Neuronal stem cell (in vitro differentiated cells): Measurements from ENCODE around the gene AUTS2.

Experiments used
- DNase-seq: peaks from one replicate; pipeline ENCODE4 v3.0.0-alpha.2; 2013; ENCODE audit warnings: low spot score
- H2AFZ ChIP-seq: one replicate; pipeline ENCODE4 v1.6.1; 2013; ENCODE audit warnings: mild to moderate bottlenecking, low read length, inconsistent platforms
- H2AK5ac ChIP-seq: 2 replicates; pipeline ENCODE4 v1.6.1; 2013; ENCODE audit warnings: low read depth, mild to moderate bottlenecking, inconsistent platforms, low read length, moderate library complexity, mixed read lengths
- H2BK120ac ChIP-seq: 2 replicates; pipeline ENCODE4 v1.6.1; 2013; ENCODE audit warnings: low read depth, mild to moderate bottlenecking, inconsistent platforms, low read length, moderate library complexity, mixed read lengths
- H2BK12ac ChIP-seq: one replicate; pipeline ENCODE4 v1.6.1; 2013; ENCODE audit warnings: low read length, inconsistent platforms
- H2BK15ac ChIP-seq: 2 replicates; pipeline ENCODE4 v1.6.1; 2013; ENCODE audit warnings: mild to moderate bottlenecking, low read length, inconsistent platforms, mixed read lengths
- H2BK5ac ChIP-seq: one replicate; pipeline ENCODE4 v1.6.1; 2013; ENCODE audit warnings: inconsistent platforms, mild to moderate bottlenecking, low read length, moderate library complexity
- H3K14ac ChIP-seq: one replicate; pipeline ENCODE4 v1.6.1; 2013; ENCODE audit warnings: low read length, inconsistent platforms
- H3K18ac ChIP-seq: 2 replicates; pipeline ENCODE4 v1.6.1; 2013; ENCODE audit warnings: low read length, inconsistent platforms
- H3K23ac ChIP-seq: 2 replicates; pipeline ENCODE4 v1.6.1; 2013; ENCODE audit warnings: low read depth, mild to moderate bottlenecking, mixed read lengths, low read length, inconsistent platforms; ENCODE audit not compliant: poor library complexity
- H3K27ac ChIP-seq: replicated peaks from 3 replicates; pipeline ENCODE4 v1.5.1; 2013; ENCODE audit warnings: low read length, inconsistent platforms
- H3K27me3 ChIP-seq, 3 experiments: 2 replicates each; pipeline ENCODE4 v1.6.1; 2013; ENCODE audit warnings: low read length in 3 of 3, mild to moderate bottlenecking in 2 of 3, inconsistent platforms in 1 of 3, low read depth in 1 of 3, mixed read lengths in 1 of 3, moderate library complexity in 1 of 3; ENCODE audit not compliant: control insufficient read depth in 3 of 3, insufficient read depth in 3 of 3
- H3K36me3 ChIP-seq, 2 donors: replicated peaks in 1 of 2; 2 replicates each; pipeline ENCODE4 v1.6.1; 2013; ENCODE audit warnings: low read length in 2 of 2; ENCODE audit not compliant: control insufficient read depth in 2 of 2, insufficient read depth in 2 of 2
- H3K4ac ChIP-seq: 2 replicates; pipeline ENCODE4 v1.6.1; 2013; ENCODE audit warnings: inconsistent platforms, mild to moderate bottlenecking, low read length, moderate library complexity
- H3K4me1 ChIP-seq, 2 donors: 1 replicate in 1 of 2; 2 replicates in 1 of 2; pipeline ENCODE4 v1.6.1; 2013; ENCODE audit warnings: low read length in 2 of 2, low read depth in 1 of 2; ENCODE audit not compliant: control insufficient read depth in 2 of 2, insufficient read depth in 1 of 2
- H3K4me2 ChIP-seq: one replicate; pipeline ENCODE4 v1.6.1; 2013; ENCODE audit warnings: mild to moderate bottlenecking, low read length, inconsistent platforms; ENCODE audit not compliant: insufficient read depth, poor library complexity, severe bottlenecking
- H3K4me3 ChIP-seq, 2 donors: 2 replicates each; pipeline ENCODE4 v1.5.1; 2013; ENCODE audit warnings: low read length in 2 of 2, mild to moderate bottlenecking in 2 of 2, inconsistent platforms in 1 of 2, moderate library complexity in 1 of 2
- H3K79me1 ChIP-seq: one replicate; pipeline ENCODE4 v1.6.1; 2013; ENCODE audit warnings: low read depth, mild to moderate bottlenecking, inconsistent platforms, low read length, moderate library complexity
- H3K9ac ChIP-seq: one replicate; pipeline ENCODE4 v1.6.1; 2013; ENCODE audit warnings: mild to moderate bottlenecking, low read depth, low read length, inconsistent platforms; ENCODE audit not compliant: poor library complexity
- H3K9me3 ChIP-seq, 2 donors: replicated peaks in 1 of 2; 2 replicates each; pipeline versions ENCODE3 to v1.6.1; 2013; ENCODE audit warnings: low read length in 2 of 2, mild to moderate bottlenecking in 2 of 2, inconsistent platforms in 1 of 2, low read depth in 1 of 2, mixed read lengths in 1 of 2, moderate library complexity in 1 of 2; ENCODE audit not compliant: control insufficient read depth in 2 of 2, insufficient read depth in 1 of 2
- H4K8ac ChIP-seq: one replicate; pipeline ENCODE4 v1.6.1; 2013; ENCODE audit warnings: low read depth, mild to moderate bottlenecking, inconsistent platforms, low read length, moderate library complexity
- H4K91ac ChIP-seq: one replicate; pipeline ENCODE4 v1.6.1; 2013; ENCODE audit warnings: low read length, low read depth, mild to moderate bottlenecking, inconsistent platforms; ENCODE audit not compliant: poor library complexity
- WGBS, 2 donors: extraction: QIAGEN DNeasy Blood & Tissue Kit; methylation state at CpG; one replicate each; pipeline ENCODE4 v1.1.7; 2013; ENCODE audit warnings: missing lambda C conversion rate in 2 of 2, mixed read lengths in 1 of 2; ENCODE audit not compliant: insufficient read length in 2 of 2, insufficient replicate concordance in 1 of 2; ENCODE audit errors: extremely low coverage in 2 of 2; 5-methylcytosine and 5-hydroxymethylcytosine counted together

AUTS2 gene

GRCh38 chr7:69871213-69871885, 273.1 kb downstream of the AUTS2 start:
- H3K23ac ChIP-seq, result no peak overlapping the region
- H3K4me2 ChIP-seq, result no peak overlapping the region
- WGBS, 2 donors, result no CpG with 5 or more reads among the region's 7 CpGs
- no peak overlapping the region for H3K18ac ChIP-seq
- H3K9ac ChIP-seq, result no peak overlapping the region
- no peaks in the 10 kb centered on the region for H3K9me3 ChIP-seq
- H2BK15ac ChIP-seq, result no peak overlapping the region
- H3K27ac ChIP-seq, result no peak overlapping the region
- no peak overlapping the region for H4K91ac ChIP-seq
- H3K27me3 ChIP-seq, result no peaks in the 10 kb centered on the region
- H3K4me1 ChIP-seq, result peaks cover 4 to 11% of the 10 kb centered on the region in 2 donors
- no peak overlapping the region for H2BK120ac ChIP-seq
- H3K79me1 ChIP-seq, result no peaks in the 10 kb centered on the region
- H2BK5ac ChIP-seq, result no peak overlapping the region
- H2AFZ ChIP-seq, result no peak overlapping the region
- H2AK5ac ChIP-seq, result no peak overlapping the region
- H3K14ac ChIP-seq, result no peak overlapping the region
- no peak for DNase-seq
- no peak overlapping the region for H4K8ac ChIP-seq
- H3K36me3 ChIP-seq, result no peaks in the 10 kb centered on the region
- no peak overlapping the region for H2BK12ac ChIP-seq
- H3K4ac ChIP-seq, result no peak overlapping the region
- no peak overlapping the region for H3K4me3 ChIP-seq

- Histone ChIP-seq H2BK120ac (no peak overlapping the region), H3K9ac (no peak overlapping the region), H3K23ac (no peak overlapping the region), H3K27ac (no peak overlapping the region), H3K4me2 (no peak overlapping the region), H4K8ac (no peak overlapping the region), H2AFZ (no peak overlapping the region), H2BK15ac (no peak overlapping the region), H3K36me3 (no peaks in the 10 kb centered on the region), H3K4me1 (peaks cover under 1 to 11% of the 10 kb centered on the region in 2 donors), H3K4ac (no peak overlapping the region), H3K79me1 (no peaks in the 10 kb centered on the region), H3K18ac (no peak overlapping the region), H2BK12ac (no peak overlapping the region), H2AK5ac (no peak overlapping the region), H3K4me3 (no peak overlapping the region), H3K27me3 (no peaks in the 10 kb centered on the region), H3K14ac (no peak overlapping the region), H3K9me3 (no peaks in the 10 kb centered on the region), H2BK5ac (no peak overlapping the region), H4K91ac (no peak overlapping the region)
- DNase-seq, result no peak
- WGBS, 2 donors, result no CpG with 5 or more reads among the region's 9 CpGs
Observed at GRCh38 chr7:69871886-69872569, 273.8 kb downstream of the AUTS2 start.

- H3K14ac ChIP-seq, result no peak overlapping the region
- no peak overlapping the region for H3K18ac ChIP-seq
- no peak overlapping the region for H2BK15ac ChIP-seq
- no peaks in the 10 kb centered on the region for H3K79me1 ChIP-seq
- H3K23ac ChIP-seq, result no peak overlapping the region
- H3K9ac ChIP-seq, result no peak overlapping the region
- no peaks in the 10 kb centered on the region for H3K27me3 ChIP-seq
- no peak overlapping the region for H2BK5ac ChIP-seq
- no peak overlapping the region for H4K8ac ChIP-seq
- peaks cover 0 to 11% of the 10 kb centered on the region in 2 donors for H3K4me1 ChIP-seq
- H2AK5ac ChIP-seq, result no peak overlapping the region
- no peak overlapping the region for H3K4me3 ChIP-seq
- no peak overlapping the region for H3K27ac ChIP-seq
- H4K91ac ChIP-seq, result no peak overlapping the region
- H3K4ac ChIP-seq, result no peak overlapping the region
- H2BK120ac ChIP-seq, result no peak overlapping the region
- no peak overlapping the region for H2BK12ac ChIP-seq
- no peak overlapping the region for H3K4me2 ChIP-seq
- no peak overlapping the region for H2AFZ ChIP-seq
- no peaks in the 10 kb centered on the region for H3K9me3 ChIP-seq
- no peak for DNase-seq
- no CpG with 5 or more reads among the region's 3 CpGs for WGBS, 2 donors
- H3K36me3 ChIP-seq, result no peaks in the 10 kb centered on the region
Observed at GRCh38 chr7:69873512-69873911, 275.2 kb downstream of the AUTS2 start.

- Histone ChIP-seq H2BK12ac (no peak overlapping the region), H3K27ac (no peak overlapping the region), H3K27me3 (no peaks in the 10 kb centered on the region), H3K4me1 (peaks cover 0 to 7% of the 10 kb centered on the region in 2 donors), H3K4me3 (no peak overlapping the region), H2BK15ac (no peak overlapping the region), H3K9me3 (no peaks in the 10 kb centered on the region), H3K9ac (no peak overlapping the region), H3K4ac (no peak overlapping the region), H4K8ac (no peak overlapping the region), H3K18ac (no peak overlapping the region), H3K79me1 (no peaks in the 10 kb centered on the region), H2AK5ac (no peak overlapping the region), H3K36me3 (no peaks in the 10 kb centered on the region), H3K23ac (no peak overlapping the region), H2AFZ (no peak overlapping the region), H2BK5ac (no peak overlapping the region), H3K14ac (no peak overlapping the region), H3K4me2 (no peak overlapping the region), H4K91ac (no peak overlapping the region), H2BK120ac (no peak overlapping the region)
- no peak for DNase-seq
- no CpG with 5 or more reads among the region's 3 CpGs for WGBS, 2 donors
Observed at GRCh38 chr7:69878015-69878414, 279.7 kb downstream of the AUTS2 start.
